ENCODE measurements around the gene HSD3B7. TPM values are rescaled to one million over a fixed set of nuclear protein-coding genes. Genes with fewer than 3 reads are reported as not detected.
A peak's percentile ranks its signal among the peaks of the same experiment; 100 is the strongest.

Gene HSD3B7
- total and polyA plus RNA-seq, 2 of the 8 experiments (the other 6 are each of a cell fraction or from before 2014, with no cell fraction given), result 2.9 to 6.6 TPM

DNA sequence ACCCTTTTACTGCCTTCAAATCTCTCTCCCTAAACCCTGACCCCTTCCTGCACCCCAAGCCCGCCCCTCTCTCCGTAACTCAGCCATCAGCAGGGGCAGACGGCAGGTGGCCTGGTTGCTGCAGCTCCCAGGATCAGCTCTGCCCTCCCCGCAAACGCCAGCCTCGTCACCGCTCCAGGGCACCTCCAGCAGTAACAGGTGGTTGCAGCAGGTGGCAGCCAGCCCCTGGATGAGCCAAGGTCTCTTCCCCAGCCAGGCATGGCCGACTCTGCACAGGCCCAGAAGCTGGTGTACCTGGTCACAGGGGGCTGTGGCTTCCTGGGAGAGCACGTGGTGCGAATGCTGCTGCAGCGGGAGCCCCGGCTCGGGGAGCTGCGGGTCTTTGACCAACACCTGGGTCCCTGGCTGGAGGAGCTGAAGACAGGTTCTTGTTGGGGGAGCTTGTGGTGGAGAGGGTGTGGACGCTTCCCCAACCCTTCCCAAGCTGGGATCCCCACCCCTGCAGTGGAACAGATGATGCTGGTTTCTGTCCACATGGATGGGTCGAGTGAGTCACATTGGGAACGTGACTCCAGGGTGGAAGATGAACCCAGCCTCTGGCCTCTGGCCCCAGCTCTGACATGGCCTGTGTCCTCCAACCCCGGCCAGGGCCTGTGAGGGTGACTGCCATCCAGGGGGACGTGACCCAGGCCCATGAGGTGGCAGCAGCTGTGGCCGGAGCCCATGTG is 558 bp downstream of the HSD3B7 start (continued):
- TF ChIP-seq, protein P1, sequence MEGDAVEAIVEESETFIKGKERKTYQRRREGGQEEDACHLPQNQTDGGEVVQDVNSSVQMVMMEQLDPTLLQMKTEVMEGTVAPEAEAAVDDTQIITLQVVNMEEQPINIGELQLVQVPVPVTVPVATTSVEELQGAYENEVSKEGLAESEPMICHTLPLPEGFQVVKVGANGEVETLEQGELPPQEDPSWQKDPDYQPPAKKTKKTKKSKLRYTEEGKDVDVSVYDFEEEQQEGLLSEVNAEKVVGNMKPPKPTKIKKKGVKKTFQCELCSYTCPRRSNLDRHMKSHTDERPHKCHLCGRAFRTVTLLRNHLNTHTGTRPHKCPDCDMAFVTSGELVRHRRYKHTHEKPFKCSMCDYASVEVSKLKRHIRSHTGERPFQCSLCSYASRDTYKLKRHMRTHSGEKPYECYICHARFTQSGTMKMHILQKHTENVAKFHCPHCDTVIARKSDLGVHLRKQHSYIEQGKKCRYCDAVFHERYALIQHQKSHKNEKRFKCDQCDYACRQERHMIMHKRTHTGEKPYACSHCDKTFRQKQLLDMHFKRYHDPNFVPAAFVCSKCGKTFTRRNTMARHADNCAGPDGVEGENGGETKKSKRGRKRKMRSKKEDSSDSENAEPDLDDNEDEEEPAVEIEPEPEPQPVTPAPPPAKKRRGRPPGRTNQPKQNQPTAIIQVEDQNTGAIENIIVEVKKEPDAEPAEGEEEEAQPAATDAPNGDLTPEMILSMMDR (IDR thresholded peaks at IDR 0.05; ENCODE audit: control extremely low read depth in 1 of 3, insufficient read depth in 1 of 3, low read depth in 1 of 3, low read length in 3 of 3), result peak; percentile 55 to 67 (median 56)
- TF ChIP-seq YY1 (IDR thresholded peaks at IDR 0.05; ENCODE audit: low read depth, low read length) (peak; percentile 76), FOSL1 (IDR thresholded peaks at IDR 0.05; ENCODE audit: insufficient read depth, low read depth, low read length) (no peak), RAD21 (IDR thresholded peaks at IDR 0.05 in 1 of 2, conservative IDR thresholded peaks at IDR 0.05 in 1 of 2; ENCODE audit: low read depth in 2 of 2, low read length in 2 of 2) (peak; percentile 73 to 84), HDAC6 (IDR thresholded peaks at IDR 0.05; ENCODE audit: low read depth, low read length) (no peak), CHD2 (IDR thresholded peaks at IDR 0.05; ENCODE audit: low read length) (no peak), POU5F1 (IDR thresholded peaks at IDR 0.05; ENCODE audit: low read depth, low read length) (no peak), GTF2F1 (IDR thresholded peaks at IDR 0.05; ENCODE audit: borderline replicate concordance, low read depth, low read length) (no peak), NANOG (IDR thresholded peaks at IDR 0.05; ENCODE audit: insufficient read depth, low read depth, low read length, poor library complexity, severe bottlenecking) (no peak)
- TF ChIP-seq, protein P2, sequence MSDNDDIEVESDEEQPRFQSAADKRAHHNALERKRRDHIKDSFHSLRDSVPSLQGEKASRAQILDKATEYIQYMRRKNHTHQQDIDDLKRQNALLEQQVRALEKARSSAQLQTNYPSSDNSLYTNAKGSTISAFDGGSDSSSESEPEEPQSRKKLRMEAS (IDR thresholded peaks at IDR 0.05), result peak; percentile 64

Measured in H1 (cell line).